ENCODE data around the gene STK31. TPM values are rescaled to one million over a fixed set of nuclear protein-coding genes. Genes with fewer than 3 reads are reported as not detected.

The STK31 gene
- total and polyA plus RNA-seq, 2 donors (not counting 1 experiment from before 2014, with no cell fraction given): 0.13 to 1.8 TPM

DNA sequence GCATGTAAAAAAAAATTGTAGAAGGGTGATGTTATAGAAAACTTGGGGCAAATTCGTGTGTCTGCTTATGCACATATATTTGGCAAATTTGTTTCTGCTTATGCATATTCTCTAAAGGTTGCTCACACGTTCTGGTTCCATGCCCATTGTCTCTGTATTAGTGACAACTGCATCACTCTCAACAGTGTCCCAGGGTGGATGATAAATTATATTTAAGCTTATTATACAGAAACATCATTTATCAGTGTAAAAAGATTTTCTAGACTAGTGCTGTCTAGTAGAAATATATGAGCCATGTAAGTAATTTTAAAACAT lies 4.1 kb downstream of the STK31 start:
- no peak overlapping the region for H3K9ac ChIP-seq (ENCODE audit: low read length)
- peaks cover 0 to 3% (median 0%) of the 10 kb centered on the region in 3 donors for H3K9me3 ChIP-seq (ENCODE audit: control extremely low read depth in 1 of 3, control insufficient read depth in 2 of 3, insufficient read depth in 1 of 3, low read length in 2 of 3)
- no peak overlapping the region for H3K4me3 ChIP-seq (ENCODE audit: control extremely low read depth in 1 of 5, extremely low read depth in 1 of 5, insufficient read depth in 1 of 5, low read depth in 2 of 5, low read length in 4 of 5)
- DNase-seq (no peak), ATAC-seq (ENCODE audit: low read depth) (no peak)
- no CpG with 5 or more reads among the region's 2 CpGs for WGBS (ENCODE audit: insufficient coverage)
- Mint-ChIP-seq H3K4me3 (no peak overlapping the region), H3K27ac (no peak overlapping the region), H3K9me3 (ENCODE audit: insufficient read depth) (no peaks in the 10 kb centered on the region), H3K27me3 (no peaks in the 10 kb centered on the region), H3K4me1 (no peaks in the 10 kb centered on the region)
- H2AFZ ChIP-seq (ENCODE audit: insufficient read depth, low read depth, low read length, poor library complexity, severe bottlenecking): no peak overlapping the region
- H3K4me1 ChIP-seq (ENCODE audit: control insufficient read depth in 2 of 2, insufficient read depth in 2 of 2, low read length in 2 of 2): no peaks in the 10 kb centered on the region
- no peak overlapping the region for H3K27ac ChIP-seq (ENCODE audit: low read length in 2 of 2)
- no peaks in the 10 kb centered on the region for H3K79me2 ChIP-seq (ENCODE audit: control insufficient read depth, insufficient read depth, low read length)
- no peaks in the 10 kb centered on the region for H3K27me3 ChIP-seq (replicated peaks in 1 of 4; ENCODE audit: control extremely low read depth in 1 of 4, control insufficient read depth in 3 of 4, insufficient read depth in 4 of 4, low read length in 3 of 4)
- H3K36me3 ChIP-seq (replicated peaks in 1 of 2; ENCODE audit: control extremely low read depth in 1 of 2, control insufficient read depth in 1 of 2, extremely low read depth in 1 of 2, insufficient read depth in 2 of 2, low read length in 1 of 2): no peaks in the 10 kb centered on the region
- intact Hi-C loops (cut with micrococcal nuclease): no loop called here
- ChIA-PET CTCF (interaction anchor here (0.7 to 5.9 kb wide), 10 partner anchors 10 to 952 kb away, joined by 3 to 119 read pairs (median 5); no protein-coding TSS in a partner anchor), POLR2A (no interaction called here)
- TF ChIP-seq, protein P1, sequence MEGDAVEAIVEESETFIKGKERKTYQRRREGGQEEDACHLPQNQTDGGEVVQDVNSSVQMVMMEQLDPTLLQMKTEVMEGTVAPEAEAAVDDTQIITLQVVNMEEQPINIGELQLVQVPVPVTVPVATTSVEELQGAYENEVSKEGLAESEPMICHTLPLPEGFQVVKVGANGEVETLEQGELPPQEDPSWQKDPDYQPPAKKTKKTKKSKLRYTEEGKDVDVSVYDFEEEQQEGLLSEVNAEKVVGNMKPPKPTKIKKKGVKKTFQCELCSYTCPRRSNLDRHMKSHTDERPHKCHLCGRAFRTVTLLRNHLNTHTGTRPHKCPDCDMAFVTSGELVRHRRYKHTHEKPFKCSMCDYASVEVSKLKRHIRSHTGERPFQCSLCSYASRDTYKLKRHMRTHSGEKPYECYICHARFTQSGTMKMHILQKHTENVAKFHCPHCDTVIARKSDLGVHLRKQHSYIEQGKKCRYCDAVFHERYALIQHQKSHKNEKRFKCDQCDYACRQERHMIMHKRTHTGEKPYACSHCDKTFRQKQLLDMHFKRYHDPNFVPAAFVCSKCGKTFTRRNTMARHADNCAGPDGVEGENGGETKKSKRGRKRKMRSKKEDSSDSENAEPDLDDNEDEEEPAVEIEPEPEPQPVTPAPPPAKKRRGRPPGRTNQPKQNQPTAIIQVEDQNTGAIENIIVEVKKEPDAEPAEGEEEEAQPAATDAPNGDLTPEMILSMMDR (IDR thresholded peaks at IDR 0.05): no peak
- no peak for TF ChIP-seq EZH2 (IDR thresholded peaks at IDR 0.05; ENCODE audit: borderline replicate concordance, insufficient read depth, low read depth, low read length, poor library complexity, severe bottlenecking)
- no peak overlapping the region for H3K4me2 ChIP-seq (replicated peaks; ENCODE audit: low read depth, low read length, poor library complexity, severe bottlenecking)
- H4K20me1 ChIP-seq (ENCODE audit: control insufficient read depth, insufficient read depth, low read length, poor library complexity, severe bottlenecking): no peaks in the 10 kb centered on the region

DNA sequence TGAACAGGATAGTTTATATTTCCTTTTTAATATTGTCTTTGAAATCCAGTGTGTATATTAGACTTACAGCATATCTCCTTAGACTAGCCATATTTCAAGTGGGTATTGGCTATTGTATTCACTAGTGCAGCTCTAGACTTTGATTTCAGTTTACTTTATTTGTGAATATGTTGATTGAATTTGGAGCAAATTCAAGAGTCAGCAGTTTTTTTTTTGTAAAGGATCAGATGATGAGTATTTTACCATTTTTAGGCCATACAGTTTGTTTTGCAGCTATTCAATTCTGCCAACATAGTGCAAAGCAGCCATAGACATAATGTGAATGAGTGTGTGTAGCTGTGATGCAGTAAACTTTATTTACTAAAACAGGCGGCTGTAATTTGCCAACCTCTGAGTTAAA lies 4.6 kb downstream of the STK31 start:
- WGBS (ENCODE audit: insufficient coverage): no CpG with 5 or more reads among the region's 1 CpG
- H3K9me3 ChIP-seq (ENCODE audit: control extremely low read depth in 1 of 3, control insufficient read depth in 2 of 3, insufficient read depth in 1 of 3, low read length in 2 of 3): peaks cover 0 to 3% (median 0%) of the 10 kb centered on the region in 3 donors

More for the DNA sequence above, 4.6 kb downstream of the STK31 start:
- H3K27me3 ChIP-seq (replicated peaks in 1 of 4; ENCODE audit: control extremely low read depth in 1 of 4, control insufficient read depth in 3 of 4, insufficient read depth in 4 of 4, low read length in 3 of 4): no peaks in the 10 kb centered on the region
- H3K79me2 ChIP-seq (ENCODE audit: control insufficient read depth, insufficient read depth, low read length): no peaks in the 10 kb centered on the region
- Mint-ChIP-seq H3K4me1 (no peaks in the 10 kb centered on the region), H3K27ac (no peak overlapping the region), H3K4me3 (no peak overlapping the region), H3K27me3 (no peaks in the 10 kb centered on the region), H3K9me3 (ENCODE audit: insufficient read depth) (no peaks in the 10 kb centered on the region)
- H3K4me3 ChIP-seq (ENCODE audit: control extremely low read depth in 1 of 5, extremely low read depth in 1 of 5, insufficient read depth in 1 of 5, low read depth in 2 of 5, low read length in 4 of 5): no peak overlapping the region
- H3K27ac ChIP-seq (ENCODE audit: low read length in 2 of 2): no peak overlapping the region
- intact Hi-C loops (cut with micrococcal nuclease): no loop called here
- H3K4me2 ChIP-seq (replicated peaks; ENCODE audit: low read depth, low read length, poor library complexity, severe bottlenecking): no peak overlapping the region
- TF ChIP-seq EZH2 (IDR thresholded peaks at IDR 0.05; ENCODE audit: borderline replicate concordance, insufficient read depth, low read depth, low read length, poor library complexity, severe bottlenecking): no peak
- TF ChIP-seq, protein P1 (IDR thresholded peaks at IDR 0.05): no peak
- H2AFZ ChIP-seq (ENCODE audit: insufficient read depth, low read depth, low read length, poor library complexity, severe bottlenecking): no peak overlapping the region
- no peak for ATAC-seq (ENCODE audit: low read depth)
- CTCF ChIA-PET: interaction anchor here (0.5 to 5.9 kb wide), 9 partner anchors 17 to 951 kb away, joined by 3 to 119 read pairs (median 6); no protein-coding TSS in a partner anchor
- POLR2A ChIA-PET: no interaction called here
- H3K9ac ChIP-seq (ENCODE audit: low read length): no peak overlapping the region
- H3K36me3 ChIP-seq (replicated peaks in 1 of 2; ENCODE audit: control extremely low read depth in 1 of 2, control insufficient read depth in 1 of 2, extremely low read depth in 1 of 2, insufficient read depth in 2 of 2, low read length in 1 of 2): no peaks in the 10 kb centered on the region
- no peaks in the 10 kb centered on the region for H4K20me1 ChIP-seq (ENCODE audit: control insufficient read depth, insufficient read depth, low read length, poor library complexity, severe bottlenecking)
- H3K4me1 ChIP-seq (ENCODE audit: control insufficient read depth in 2 of 2, insufficient read depth in 2 of 2, low read length in 2 of 2): no peaks in the 10 kb centered on the region
- no peak for DNase-seq
